Astrocyte (in vitro differentiated cells and primary cell): ENCODE measurements around the gene DOCK10. TPM values are rescaled to one million over a fixed set of nuclear protein-coding genes. Genes with fewer than 3 reads are reported as not detected.

ENCODE experiments used
- DNase-seq: peaks from one replicate; pipeline ENCODE4 v3.0.0-alpha.2; 2010; ENCODE audit warnings: low read depth
- FAIRE-seq: peaks from 2 replicates; lab custom pipeline; 2011; peaks lifted over from hg19 to GRCh38; lab: Jason Lieb, UNC
- H2AFZ ChIP-seq: 2 replicates; pipeline ENCODE4 v1.6.0; 2012; ENCODE audit warnings: low read depth, low read length, inconsistent platforms
- H3K27ac ChIP-seq: 2 replicates; pipeline ENCODE4 v1.5.1; 2011; ENCODE audit warnings: low read depth, low read length, inconsistent platforms
- H3K27me3 ChIP-seq: 2 replicates; pipeline ENCODE4 v1.6.0; 2011; ENCODE audit warnings: low read length, inconsistent platforms; ENCODE audit not compliant: insufficient read depth
- H3K36me3 ChIP-seq: 2 replicates; pipeline ENCODE4 v1.5.1; 2011; ENCODE audit warnings: low read length, inconsistent platforms; ENCODE audit not compliant: insufficient read depth
- H3K4me1 ChIP-seq: 2 replicates; pipeline ENCODE4 v1.5.1; 2011; ENCODE audit warnings: low read length, inconsistent platforms; ENCODE audit not compliant: insufficient read depth
- H3K4me2 ChIP-seq: 2 replicates; pipeline ENCODE4 v1.6.0; 2012; ENCODE audit warnings: low read length, inconsistent platforms
- H3K4me3 ChIP-seq: 2 replicates; pipeline ENCODE4 v1.5.1; 2011; ENCODE audit warnings: low read depth, mild to moderate bottlenecking, low read length, inconsistent platforms; ENCODE audit not compliant: insufficient read depth
- H3K79me2 ChIP-seq: 2 replicates; pipeline ENCODE4 v1.6.0; 2012; ENCODE audit warnings: mild to moderate bottlenecking, low read length, inconsistent platforms; ENCODE audit not compliant: insufficient read depth
- H3K9ac ChIP-seq: 2 replicates; pipeline ENCODE4 v1.6.0; 2012; ENCODE audit warnings: mild to moderate bottlenecking, low read length, inconsistent platforms
- H3K9me3 ChIP-seq: 2 replicates; pipeline ENCODE4 v1.5.1; 2012; ENCODE audit warnings: low read depth, mild to moderate bottlenecking, low read length, inconsistent platforms; ENCODE audit not compliant: insufficient read depth
- H4K20me1 ChIP-seq: 2 replicates; pipeline ENCODE4 v1.6.0; 2012; ENCODE audit warnings: low read length, inconsistent platforms; ENCODE audit not compliant: insufficient read depth
- H3K27ac Mint-ChIP-seq: one replicate; pipeline ENCODE4 v1.8.0; 2021; ENCODE audit warnings: mild to moderate bottlenecking, mixed read lengths; ENCODE audit not compliant: unreplicated experiment
- H3K27me3 Mint-ChIP-seq: one replicate; pipeline ENCODE4 v1.8.0; 2021; ENCODE audit warnings: low read depth, mixed read lengths; ENCODE audit not compliant: unreplicated experiment
- H3K36me3 Mint-ChIP-seq: one replicate; pipeline ENCODE4 v1.8.0; 2021; ENCODE audit warnings: low read depth, mixed read lengths; ENCODE audit not compliant: unreplicated experiment
- H3K4me1 Mint-ChIP-seq: one replicate; pipeline ENCODE4 v1.8.0; 2021; ENCODE audit warnings: low read depth, mixed read lengths; ENCODE audit not compliant: unreplicated experiment
- H3K4me3 Mint-ChIP-seq: one replicate; pipeline ENCODE4 v1.8.0; 2021; ENCODE audit warnings: mild to moderate bottlenecking, moderate library complexity, mixed read lengths; ENCODE audit not compliant: unreplicated experiment
- H3K9me3 Mint-ChIP-seq: one replicate; pipeline ENCODE4 v1.8.0; 2021; ENCODE audit warnings: mild to moderate bottlenecking, mixed read lengths; ENCODE audit not compliant: unreplicated experiment
- CTCF ChIP-seq: IDR thresholded peaks from 2 replicates; pipeline ENCODE4 v1.5.1; 2011; ENCODE audit warnings: low read depth, mild to moderate bottlenecking, inconsistent platforms, low read length, moderate library complexity; ENCODE audit not compliant: insufficient read depth
- EZH2 ChIP-seq: IDR thresholded peaks from 2 replicates; pipeline ENCODE4 v1.6.1; 2012; ENCODE audit warnings: mild to moderate bottlenecking, low read length, inconsistent platforms; ENCODE audit not compliant: insufficient read depth
- total RNA-seq: library from RNA; stranded (reverse); gene quantifications from 2 replicates; pipeline ENCODE4 v1.2.1, GENCODE V29; 2021

The DOCK10 gene
- total RNA-seq, 1 donor from 2014 or later, result 7.7 TPM

GRCh38 chr2:224736227-224736626 is 306.0 kb downstream of the DOCK10 start:
- Mint-ChIP-seq H3K36me3 (peaks cover 6% of the 10 kb centered on the region), H3K4me3 (no peak overlapping the region), H3K27me3 (no peaks in the 10 kb centered on the region), H3K9me3 (peaks cover 22% of the 10 kb centered on the region), H3K27ac (no peak overlapping the region), H3K4me1 (no peaks in the 10 kb centered on the region)
- Histone ChIP-seq H3K4me3 (no peak overlapping the region), H3K27ac (no peak overlapping the region), H4K20me1 (no peaks in the 10 kb centered on the region), H2AFZ (no peak overlapping the region), H3K9ac (no peak overlapping the region), H3K27me3 (no peaks in the 10 kb centered on the region), H3K79me2 (no peaks in the 10 kb centered on the region), H3K9me3 (peaks cover 4% of the 10 kb centered on the region), H3K36me3 (no peaks in the 10 kb centered on the region), H3K4me1 (no peaks in the 10 kb centered on the region), H3K4me2 (no peak overlapping the region)
- DNase-seq, result no peak
- FAIRE-seq, result no peak
- no peak for TF ChIP-seq EZH2
- TF ChIP-seq CTCF, result no peak

- Histone ChIP-seq H4K20me1 (no peaks in the 10 kb centered on the region), H3K4me2 (no peak overlapping the region), H3K36me3 (no peaks in the 10 kb centered on the region), H3K9ac (no peak overlapping the region), H3K4me1 (no peaks in the 10 kb centered on the region), H2AFZ (no peak overlapping the region), H3K27me3 (no peaks in the 10 kb centered on the region), H3K79me2 (no peaks in the 10 kb centered on the region), H3K4me3 (no peak overlapping the region), H3K9me3 (peaks cover 4% of the 10 kb centered on the region), H3K27ac (no peak overlapping the region)
- peaks cover 6% of the 10 kb centered on the region for H3K36me3 Mint-ChIP-seq
- H3K9me3 Mint-ChIP-seq, result peaks cover 22% of the 10 kb centered on the region
- TF ChIP-seq EZH2 (no peak), CTCF (no peak)
- FAIRE-seq, result no peak
- no peaks in the 10 kb centered on the region for H3K27me3 Mint-ChIP-seq
- H3K4me1 Mint-ChIP-seq, result no peaks in the 10 kb centered on the region
- no peak overlapping the region for H3K4me3 Mint-ChIP-seq
- no peak overlapping the region for H3K27ac Mint-ChIP-seq
- DNase-seq, result no peak
Observed at GRCh38 chr2:224734949-224735348, 307.3 kb downstream of the DOCK10 start.

- Mint-ChIP-seq H3K36me3 (no peaks in the 10 kb centered on the region), H3K4me3 (no peak overlapping the region)
- FAIRE-seq, result no peak
Observed at GRCh38 chr2:224731665-224732064, 310.6 kb downstream of the DOCK10 start.

More at GRCh38 chr2:224731665-224732064, 310.6 kb downstream of the DOCK10 start:
- H3K9ac ChIP-seq, result no peak overlapping the region
- H3K4me1 ChIP-seq, result no peaks in the 10 kb centered on the region
- H3K4me3 ChIP-seq, result no peak overlapping the region
- H3K27me3 ChIP-seq, result no peaks in the 10 kb centered on the region
- H3K9me3 ChIP-seq, result peaks cover 4% of the 10 kb centered on the region
- H3K79me2 ChIP-seq, result no peaks in the 10 kb centered on the region
- H3K27ac Mint-ChIP-seq, result no peak overlapping the region
- no peak for TF ChIP-seq CTCF
- TF ChIP-seq EZH2, result no peak
- H4K20me1 ChIP-seq, result no peaks in the 10 kb centered on the region
- no peaks in the 10 kb centered on the region for H3K27me3 Mint-ChIP-seq
- H3K27ac ChIP-seq, result no peak overlapping the region
- DNase-seq, result no peak
- H3K9me3 Mint-ChIP-seq, result peaks cover 20% of the 10 kb centered on the region
- H3K4me1 Mint-ChIP-seq, result no peaks in the 10 kb centered on the region
- no peak overlapping the region for H3K4me2 ChIP-seq
- no peak overlapping the region for H2AFZ ChIP-seq
- no peaks in the 10 kb centered on the region for H3K36me3 ChIP-seq
